T-helper 1 cell treated with Interleukin-12 subunit alpha and Interleukin-12 subunit beta and Interleukin-4 antibody, amounts not matched to agents 30 μg/mL and 1 μg/mL, for 36 hours (primary cell): Measurements from ENCODE around the gene ADAMTS18.

ENCODE experiments used
- H3K27ac Mint-ChIP-seq: one replicate; pipeline ENCODE4 v1.8.0; 2021; ENCODE audit warnings: mild to moderate bottlenecking, mixed read lengths
- H3K27me3 Mint-ChIP-seq: one replicate; pipeline ENCODE4 v1.8.0; 2021; ENCODE audit warnings: low read depth, mixed read lengths
- H3K36me3 Mint-ChIP-seq: one replicate; pipeline ENCODE4 v1.8.0; 2021; ENCODE audit warnings: low read depth, mixed read lengths
- H3K4me1 Mint-ChIP-seq: one replicate; pipeline ENCODE4 v1.8.0; 2021; ENCODE audit warnings: low read depth, mixed read lengths
- H3K4me3 Mint-ChIP-seq: one replicate; pipeline ENCODE4 v1.8.0; 2021; ENCODE audit warnings: mild to moderate bottlenecking, moderate library complexity, mixed read lengths
- H3K9me3 Mint-ChIP-seq: one replicate; pipeline ENCODE4 v1.8.0; 2021; ENCODE audit warnings: mixed read lengths

Gene ADAMTS18

GRCh38 chr16:77335652-77336234 is 99.1 kb downstream of the ADAMTS18 start:
- no peaks in the 10 kb centered on the region for H3K27me3 Mint-ChIP-seq
- peaks cover under 1% of the 10 kb centered on the region for H3K4me1 Mint-ChIP-seq
- H3K27ac Mint-ChIP-seq: no peak overlapping the region
- H3K36me3 Mint-ChIP-seq: no peaks in the 10 kb centered on the region
- H3K9me3 Mint-ChIP-seq: no peaks in the 10 kb centered on the region
- H3K4me3 Mint-ChIP-seq: no peak overlapping the region

- H3K36me3 Mint-ChIP-seq: no peaks in the 10 kb centered on the region
- no peak overlapping the region for H3K27ac Mint-ChIP-seq
- H3K4me1 Mint-ChIP-seq: peaks cover 9% of the 10 kb centered on the region
- H3K9me3 Mint-ChIP-seq: no peaks in the 10 kb centered on the region
- H3K4me3 Mint-ChIP-seq: no peak overlapping the region
- no peaks in the 10 kb centered on the region for H3K27me3 Mint-ChIP-seq
Observed at GRCh38 chr16:77332792-77333191, 102.0 kb downstream of the ADAMTS18 start.

GRCh38 chr16:77331802-77332586 is 102.8 kb downstream of the ADAMTS18 start:
- Mint-ChIP-seq H3K27ac (no peak overlapping the region), H3K36me3 (no peaks in the 10 kb centered on the region)

GRCh38 chr16:77331043-77331442 is 103.8 kb downstream of the ADAMTS18 start:
- H3K4me1 Mint-ChIP-seq: peaks cover 12% of the 10 kb centered on the region
- H3K4me3 Mint-ChIP-seq: no peak overlapping the region

More at GRCh38 chr16:77331802-77332586, 102.8 kb downstream of the ADAMTS18 start:
- Mint-ChIP-seq H3K27me3 (no peaks in the 10 kb centered on the region), H3K9me3 (no peaks in the 10 kb centered on the region), H3K4me3 (no peak overlapping the region), H3K4me1 (peaks cover 12% of the 10 kb centered on the region)

GRCh38 chr16:77330332-77331042 is 104.3 kb downstream of the ADAMTS18 start:
- Mint-ChIP-seq H3K4me3 (no peak overlapping the region), H3K4me1 (peaks cover 12% of the 10 kb centered on the region), H3K27me3 (no peaks in the 10 kb centered on the region), H3K27ac (no peak overlapping the region), H3K36me3 (no peaks in the 10 kb centered on the region), H3K9me3 (no peaks in the 10 kb centered on the region)

More at GRCh38 chr16:77331043-77331442, 103.8 kb downstream of the ADAMTS18 start:
- H3K27ac Mint-ChIP-seq: no peak overlapping the region
- H3K36me3 Mint-ChIP-seq: no peaks in the 10 kb centered on the region
- H3K9me3 Mint-ChIP-seq: no peaks in the 10 kb centered on the region
- H3K27me3 Mint-ChIP-seq: no peaks in the 10 kb centered on the region

GRCh38 chr16:77328768-77329167 is 106.1 kb downstream of the ADAMTS18 start:
- Mint-ChIP-seq H3K36me3 (no peaks in the 10 kb centered on the region), H3K27ac (no peak overlapping the region), H3K27me3 (no peaks in the 10 kb centered on the region), H3K4me3 (no peak overlapping the region), H3K9me3 (no peaks in the 10 kb centered on the region), H3K4me1 (peaks cover 14% of the 10 kb centered on the region)

- Mint-ChIP-seq H3K4me1 (peaks cover 14% of the 10 kb centered on the region), H3K9me3 (no peaks in the 10 kb centered on the region), H3K27ac (no peak overlapping the region), H3K36me3 (no peaks in the 10 kb centered on the region), H3K27me3 (no peaks in the 10 kb centered on the region), H3K4me3 (no peak overlapping the region)
Observed at GRCh38 chr16:77328274-77328673, 106.6 kb downstream of the ADAMTS18 start.

GRCh38 chr16:77327717-77328116 is 107.1 kb downstream of the ADAMTS18 start:
- Mint-ChIP-seq H3K27ac (no peak overlapping the region), H3K9me3 (no peaks in the 10 kb centered on the region), H3K4me3 (no peak overlapping the region), H3K27me3 (no peaks in the 10 kb centered on the region), H3K4me1 (peaks cover 14% of the 10 kb centered on the region), H3K36me3 (no peaks in the 10 kb centered on the region)

- Mint-ChIP-seq H3K4me3 (no peak overlapping the region), H3K9me3 (no peaks in the 10 kb centered on the region), H3K27ac (no peak overlapping the region), H3K27me3 (peaks cover 4% of the 10 kb centered on the region), H3K4me1 (peaks cover 6% of the 10 kb centered on the region), H3K36me3 (no peaks in the 10 kb centered on the region)
Observed at GRCh38 chr16:77324729-77325128, 110.1 kb downstream of the ADAMTS18 start.

GRCh38 chr16:77323695-77324094 is 111.1 kb downstream of the ADAMTS18 start:
- Mint-ChIP-seq H3K36me3 (no peaks in the 10 kb centered on the region), H3K4me3 (no peak overlapping the region), H3K27ac (no peak overlapping the region), H3K27me3 (peaks cover 4% of the 10 kb centered on the region), H3K4me1 (peaks cover 6% of the 10 kb centered on the region), H3K9me3 (no peaks in the 10 kb centered on the region)

- H3K36me3 Mint-ChIP-seq: no peaks in the 10 kb centered on the region
- H3K27me3 Mint-ChIP-seq: peaks cover 4% of the 10 kb centered on the region
- H3K4me1 Mint-ChIP-seq: peaks cover 5% of the 10 kb centered on the region
- H3K27ac Mint-ChIP-seq: no peak overlapping the region
- H3K4me3 Mint-ChIP-seq: no peak overlapping the region
- no peaks in the 10 kb centered on the region for H3K9me3 Mint-ChIP-seq
Observed at GRCh38 chr16:77322757-77323156, 112.1 kb downstream of the ADAMTS18 start.

GRCh38 chr16:77317059-77317458 is 117.8 kb downstream of the ADAMTS18 start:
- no peaks in the 10 kb centered on the region for H3K36me3 Mint-ChIP-seq
- H3K9me3 Mint-ChIP-seq: no peaks in the 10 kb centered on the region

GRCh38 chr16:77310877-77311276 is 124.0 kb downstream of the ADAMTS18 start:
- Mint-ChIP-seq H3K27ac (no peak overlapping the region), H3K36me3 (no peaks in the 10 kb centered on the region), H3K4me1 (peaks cover 2% of the 10 kb centered on the region), H3K27me3 (no peaks in the 10 kb centered on the region), H3K9me3 (no peaks in the 10 kb centered on the region), H3K4me3 (no peak overlapping the region)

More at GRCh38 chr16:77317059-77317458, 117.8 kb downstream of the ADAMTS18 start:
- Mint-ChIP-seq H3K27me3 (peaks cover under 1% of the 10 kb centered on the region), H3K4me3 (no peak overlapping the region), H3K27ac (no peak overlapping the region), H3K4me1 (no peaks in the 10 kb centered on the region)

GRCh38 chr16:77308163-77308561 is 126.7 kb downstream of the ADAMTS18 start:
- H3K9me3 Mint-ChIP-seq: no peaks in the 10 kb centered on the region
- H3K27ac Mint-ChIP-seq: peak overlapping the region; percentile 3
- no peaks in the 10 kb centered on the region for H3K36me3 Mint-ChIP-seq
- H3K4me1 Mint-ChIP-seq: peaks cover 2% of the 10 kb centered on the region
- no peak overlapping the region for H3K4me3 Mint-ChIP-seq
- H3K27me3 Mint-ChIP-seq: no peaks in the 10 kb centered on the region
